H9 (cell line): ENCODE data around the gene RERE. TPM values are rescaled to one million over a fixed set of nuclear protein-coding genes. Genes with fewer than 3 reads are reported as not detected.

Experiments used
- DNase-seq: peaks from one replicate; pipeline ENCODE4 v3.0.0-alpha.2; 2017
- H2AFZ ChIP-seq: one replicate; pipeline ENCODE4 v1.6.1; 2013; ENCODE audit warnings: mild to moderate bottlenecking, low read length, control low read depth, moderate library complexity
- H2AK5ac ChIP-seq: 2 replicates; pipeline ENCODE4 v1.6.1; 2013; ENCODE audit warnings: low read length, control low read depth, mixed read lengths; ENCODE audit not compliant: insufficient read length
- H2BK120ac ChIP-seq: one replicate; pipeline ENCODE4 v1.6.1; 2013; ENCODE audit warnings: low read depth, mild to moderate bottlenecking, low read length, control low read depth, inconsistent platforms; ENCODE audit not compliant: poor library complexity, severe bottlenecking
- H2BK12ac ChIP-seq: 2 replicates; pipeline ENCODE4 v1.6.1; 2013; ENCODE audit warnings: low read length, control low read depth, mixed read lengths, low read depth; ENCODE audit not compliant: insufficient read length
- H2BK15ac ChIP-seq: 2 replicates; pipeline ENCODE4 v1.6.1; 2013; ENCODE audit warnings: low read depth, low read length, control low read depth
- H2BK20ac ChIP-seq: one replicate; pipeline ENCODE4 v1.6.1; 2013; ENCODE audit warnings: low read depth, mild to moderate bottlenecking, low read length, control low read depth, inconsistent platforms; ENCODE audit not compliant: poor library complexity, severe bottlenecking
- H2BK5ac ChIP-seq: 2 replicates; pipeline ENCODE4 v1.6.1; 2013; ENCODE audit warnings: low read length, control low read depth, mixed read lengths; ENCODE audit not compliant: insufficient read length
- H3K14ac ChIP-seq: 2 replicates; pipeline ENCODE4 v1.6.1; 2013; ENCODE audit warnings: low read length, control low read depth; ENCODE audit not compliant: insufficient read depth
- H3K18ac ChIP-seq: 2 replicates; pipeline ENCODE4 v1.6.1; 2013; ENCODE audit warnings: low read depth, mild to moderate bottlenecking, mixed read lengths, low read length, control low read depth; ENCODE audit not compliant: insufficient read length
- H3K23ac ChIP-seq: 2 replicates; pipeline ENCODE4 v1.6.1; 2013; ENCODE audit warnings: low read length, control low read depth, mixed read lengths, low read depth; ENCODE audit not compliant: insufficient read length
- H3K23me2 ChIP-seq: 2 replicates; pipeline ENCODE4 v1.6.1; 2013; ENCODE audit warnings: low read depth, mild to moderate bottlenecking, mixed read lengths, low read length, control low read depth; ENCODE audit not compliant: insufficient read length, poor library complexity, severe bottlenecking
- H3K27ac ChIP-seq: 2 replicates; pipeline ENCODE4 v1.5.1; 2013; ENCODE audit warnings: low read length, control low read depth, mixed read lengths, low read depth; ENCODE audit not compliant: insufficient read length
- H3K27me3 ChIP-seq: 2 replicates; pipeline ENCODE4 v1.6.1; 2013; ENCODE audit warnings: low read length, control low read depth, inconsistent platforms; ENCODE audit not compliant: insufficient read depth
- H3K4ac ChIP-seq: 2 replicates; pipeline ENCODE4 v1.6.1; 2013; ENCODE audit warnings: low read depth, mild to moderate bottlenecking, control low read depth, inconsistent platforms, low read length, moderate library complexity
- H3K4me1 ChIP-seq: 2 replicates; pipeline ENCODE4 v1.6.1; 2013; ENCODE audit warnings: low read length, control low read depth, inconsistent platforms; ENCODE audit not compliant: insufficient read depth
- H3K4me2 ChIP-seq: 2 replicates; pipeline ENCODE4 v1.6.1; 2013; ENCODE audit warnings: low read length, control low read depth, mixed read lengths; ENCODE audit not compliant: insufficient read length, insufficient read depth
- H3K56ac ChIP-seq: 2 replicates; pipeline ENCODE4 v1.6.1; 2013; ENCODE audit warnings: low read depth, mild to moderate bottlenecking, mixed read lengths, low read length, control low read depth; ENCODE audit not compliant: insufficient read length
- H3K79me1 ChIP-seq: 2 replicates; pipeline ENCODE4 v1.6.1; 2013; ENCODE audit warnings: low read depth, mild to moderate bottlenecking, moderate library complexity, low read length, control low read depth, inconsistent platforms; ENCODE audit not compliant: insufficient read depth, poor library complexity, severe bottlenecking
- H3K79me2 ChIP-seq: 2 replicates; pipeline ENCODE4 v1.6.1; 2013; ENCODE audit warnings: low read length, control low read depth, inconsistent platforms; ENCODE audit not compliant: insufficient read depth
- H3K9ac ChIP-seq: 2 replicates; pipeline ENCODE4 v1.6.1; 2013; ENCODE audit warnings: low read length, control low read depth, mixed read lengths; ENCODE audit not compliant: insufficient read length; ENCODE audit errors: extremely low read depth
- H3K9me3 ChIP-seq: one replicate; pipeline ENCODE4 v1.6.1; 2013; ENCODE audit warnings: low read depth, low read length, inconsistent platforms; ENCODE audit not compliant: control insufficient read depth
- H3T11ph ChIP-seq: one replicate; pipeline ENCODE4 v1.6.1; 2013; ENCODE audit warnings: mild to moderate bottlenecking, low read length, control low read depth, inconsistent platforms
- H4K20me1 ChIP-seq: one replicate; pipeline ENCODE4 v1.6.1; 2013; ENCODE audit not compliant: control insufficient read depth, insufficient read length, insufficient read depth
- H4K5ac ChIP-seq: 2 replicates; pipeline ENCODE4 v1.6.1; 2013; ENCODE audit warnings: low read depth, mild to moderate bottlenecking, mixed read lengths, low read length, control low read depth; ENCODE audit not compliant: insufficient read length
- H4K8ac ChIP-seq: replicated peaks from 2 replicates; pipeline ENCODE4 v1.6.1; 2013; ENCODE audit warnings: low read length, control low read depth, mixed read lengths, low read depth; ENCODE audit not compliant: insufficient read length
- H4K91ac ChIP-seq: 2 replicates; pipeline ENCODE4 v1.6.1; 2013; ENCODE audit warnings: low read depth, mild to moderate bottlenecking, moderate library complexity, mixed read lengths, low read length, control low read depth; ENCODE audit not compliant: insufficient read length
- H3K27ac Mint-ChIP-seq, 3 experiments: 2 replicates in 2 of 3; 3 replicates in 1 of 3; pipeline ENCODE4 v1.8.0; 2020 to 2021; ENCODE audit warnings: mixed read lengths in 3 of 3, mild to moderate bottlenecking in 1 of 3, moderate library complexity in 1 of 3
- H3K27me3 Mint-ChIP-seq: 2 replicates; pipeline ENCODE4 v1.8.0; 2021; ENCODE audit warnings: low read depth, mild to moderate bottlenecking, moderate library complexity, mixed read lengths
- H3K36me3 Mint-ChIP-seq, 3 experiments: 2 replicates in 2 of 3; 3 replicates in 1 of 3; pipeline ENCODE4 v1.8.0; 2020 to 2021; ENCODE audit warnings: low read depth in 3 of 3, mixed read lengths in 3 of 3; ENCODE audit not compliant: insufficient read depth in 1 of 3
- H3K4me1 Mint-ChIP-seq, 2 experiments: 2 replicates each; pipeline ENCODE4 v1.8.0; 2020; ENCODE audit warnings: mixed read lengths in 2 of 2
- H3K4me3 Mint-ChIP-seq, 2 experiments: 2 replicates in 1 of 2; 3 replicates in 1 of 2; pipeline ENCODE4 v1.8.0; 2020 to 2021; ENCODE audit warnings: mild to moderate bottlenecking in 2 of 2, mixed read lengths in 2 of 2, moderate library complexity in 1 of 2
- H3K9me3 Mint-ChIP-seq, 2 experiments: 2 replicates in 1 of 2; 3 replicates in 1 of 2; pipeline ENCODE4 v1.8.0; 2020; ENCODE audit warnings: mild to moderate bottlenecking in 2 of 2, mixed read lengths in 2 of 2, moderate library complexity in 1 of 2
- CTCF ChIP-seq: fragments of 200-600 bp; sonication (generic); conservative IDR thresholded peaks from 3 replicates; pipeline ENCODE4 v1.8.0; 2021; ENCODE audit warnings: antibody characterized with exemption, mild to moderate bottlenecking
- WGBS: extraction: QIAGEN DNeasy Blood & Tissue Kit; methylation state at CpG from one replicate; pipeline ENCODE4 v1.1.7; 2013; ENCODE audit warnings: missing lambda C conversion rate, low lambda C conversion rate, mixed read lengths; ENCODE audit not compliant: insufficient read length; ENCODE audit errors: extremely low coverage; 5-methylcytosine and 5-hydroxymethylcytosine counted together
- total RNA-seq: library from RNA; stranded (reverse); gene quantifications from 2 replicates; pipeline ENCODE4 v1.2.1, GENCODE V29; 2021

Gene RERE
- total RNA-seq, 1 experiment from 2014 or later = 103 TPM

GRCh38 chr1:8398677-8399076, 418.8 kb downstream of the RERE start:
- no peak overlapping the region for H4K5ac ChIP-seq
- Mint-ChIP-seq H3K27ac (no peak overlapping the region; a peak in 1 of 7 replicates), H3K4me1 (peaks cover 34 to 42% of the 10 kb centered on the region in 2 experiments), H3K27me3 (no peaks in the 10 kb centered on the region), H3K36me3 (peaks cover 6 to 14% (median 10%) of the 10 kb centered on the region in 3 experiments; a peak in 4 of 7 replicates), H3K9me3 (no peaks in the 10 kb centered on the region), H3K4me3 (no peak overlapping the region)
- H3K9me3 ChIP-seq = no peaks in the 10 kb centered on the region
- H4K20me1 ChIP-seq = no peaks in the 10 kb centered on the region
- H2AK5ac ChIP-seq = no peak overlapping the region
- peaks cover 23% of the 10 kb centered on the region for H3K4me1 ChIP-seq
- H3K4ac ChIP-seq = no peak overlapping the region
- H3T11ph ChIP-seq = no peak overlapping the region
- no peak overlapping the region for H2BK20ac ChIP-seq
- no peak overlapping the region for H3K14ac ChIP-seq
- H3K9ac ChIP-seq = no peak overlapping the region
- WGBS = no CpG with 5 or more reads among the region's 5 CpGs
- no peak overlapping the region for H2BK5ac ChIP-seq
- no peak overlapping the region for H3K18ac ChIP-seq
- no peak overlapping the region for H2BK12ac ChIP-seq
- no peak overlapping the region for H2BK15ac ChIP-seq
- no peak for DNase-seq
- H3K27ac ChIP-seq = no peak overlapping the region
- H3K79me2 ChIP-seq = peaks cover 3% of the 10 kb centered on the region; the same call in 1 of the 2 replicates
- no peaks in the 10 kb centered on the region for H3K23me2 ChIP-seq
- no peak overlapping the region for H2AFZ ChIP-seq
- no peak overlapping the region for H4K91ac ChIP-seq
- no peak overlapping the region for H3K4me2 ChIP-seq
- no peak overlapping the region for H3K23ac ChIP-seq
- H3K79me1 ChIP-seq = no peaks in the 10 kb centered on the region
- no peak overlapping the region for H3K56ac ChIP-seq
- no peak overlapping the region for H4K8ac ChIP-seq
- TF ChIP-seq CTCF = peak; percentile 56
- H2BK120ac ChIP-seq = no peak overlapping the region
- no peaks in the 10 kb centered on the region for H3K27me3 ChIP-seq
